Keratinocyte (primary cell): Measurements from ENCODE around the gene IFT172. TPM values are rescaled to one million over a fixed set of nuclear protein-coding genes. Genes with fewer than 3 reads are reported as not detected.
A peak's percentile ranks its signal among the peaks of the same experiment; 100 is the strongest.

Experiments
- DNase-seq: peaks from one replicate; pipeline ENCODE4 v3.0.0-alpha.2; 2011; ENCODE audit warnings: low read depth, missing footprints, low spot score
- FAIRE-seq: peaks from 2 replicates; lab custom pipeline; 2011; peaks lifted over from hg19 to GRCh38; lab: Jason Lieb, UNC
- H2AFZ ChIP-seq: 2 replicates; pipeline ENCODE4 v1.6.0; 2012; ENCODE audit warnings: low read length, control low read depth, inconsistent platforms; ENCODE audit not compliant: control insufficient read depth
- H3K27ac ChIP-seq: 2 replicates; pipeline ENCODE4 v1.5.1; 2011; ENCODE audit warnings: low read length; ENCODE audit not compliant: control insufficient read depth, insufficient read depth
- H3K27me3 ChIP-seq: 3 replicates; pipeline ENCODE4 v1.6.0; 2011; ENCODE audit warnings: low read length; ENCODE audit not compliant: control insufficient read depth, insufficient read depth; ENCODE audit errors: extremely low read depth
- H3K36me3 ChIP-seq, 2 experiments: 2 replicates in 1 of 2; 3 replicates in 1 of 2; pipeline ENCODE4 v1.5.1; 2011; ENCODE audit warnings: low read length in 2 of 2, mild to moderate bottlenecking in 1 of 2; ENCODE audit not compliant: control insufficient read depth in 2 of 2, insufficient read depth in 2 of 2; ENCODE audit errors: extremely low read depth in 1 of 2
- H3K4me1 ChIP-seq: 3 replicates; pipeline ENCODE4 v1.5.1; 2011; ENCODE audit warnings: low read length; ENCODE audit not compliant: control insufficient read depth, insufficient read depth; ENCODE audit errors: extremely low read depth
- H3K4me2 ChIP-seq: 3 replicates; pipeline ENCODE4 v1.6.0; 2011; ENCODE audit warnings: low read depth, low read length; ENCODE audit not compliant: control insufficient read depth, insufficient read depth; ENCODE audit errors: extremely low read depth
- H3K4me3 ChIP-seq, 3 experiments: fragments of 200-600 bp in 1 of 3; sonication (generic) in 1 of 3; 2 replicates in 2 of 3; 3 replicates in 1 of 3; pipeline ENCODE4 v1.5.1; 2011 to 2016; ENCODE audit warnings: low read length in 3 of 3, mild to moderate bottlenecking in 3 of 3, control low read depth in 2 of 3, inconsistent platforms in 1 of 3, low read depth in 1 of 3, mixed read lengths in 1 of 3, mixed run types in 1 of 3, moderate library complexity in 1 of 3; ENCODE audit not compliant: control insufficient read depth in 2 of 3, insufficient read depth in 2 of 3; ENCODE audit errors: extremely low read depth in 1 of 3
- H3K79me2 ChIP-seq: 2 replicates; pipeline ENCODE4 v1.6.0; 2012; ENCODE audit warnings: low read length; ENCODE audit not compliant: control insufficient read depth, insufficient read depth
- H3K9ac ChIP-seq: 3 replicates; pipeline ENCODE4 v1.6.0; 2011; ENCODE audit warnings: low read length; ENCODE audit not compliant: control insufficient read depth, insufficient read depth; ENCODE audit errors: extremely low read depth
- H3K9me1 ChIP-seq: 3 replicates; pipeline ENCODE4 v1.6.0; 2011; ENCODE audit warnings: low read length; ENCODE audit not compliant: control insufficient read depth, insufficient read depth; ENCODE audit errors: extremely low read depth
- H3K9me3 ChIP-seq: 2 replicates; pipeline ENCODE4 v1.5.1; 2012; ENCODE audit warnings: low read depth, low read length; ENCODE audit not compliant: control insufficient read depth
- H4K20me1 ChIP-seq: 3 replicates; pipeline ENCODE4 v1.6.0; 2011; ENCODE audit warnings: low read length; ENCODE audit not compliant: control insufficient read depth, insufficient read depth; ENCODE audit errors: extremely low read depth
- CTCF ChIP-seq, 3 experiments: IDR thresholded peaks in 1 of 3; conservative IDR thresholded peaks in 1 of 3; optimal IDR thresholded peaks in 1 of 3; 2 replicates in 2 of 3; 3 replicates in 1 of 3; pipeline versions ENCODE3 to v1.5.1; 2011; ENCODE audit warnings: low read length in 3 of 3, mild to moderate bottlenecking in 3 of 3, moderate library complexity in 2 of 3, control low read depth in 1 of 3, inconsistent platforms in 1 of 3; ENCODE audit not compliant: insufficient read depth in 2 of 3; ENCODE audit errors: extremely low read depth in 1 of 3
- EZH2 ChIP-seq: IDR thresholded peaks from one replicate; pipeline ENCODE4 v1.6.1; 2012; ENCODE audit warnings: inconsistent platforms, mild to moderate bottlenecking, low read length, moderate library complexity
- dilution Hi-C: fragments of 300-500 bp; cut with MboI; formaldehyde crosslinking; loops from one replicate; pipeline ENCODE4 v1.7.0; 2020; ENCODE audit warnings: low sequenced_read_pairs; ENCODE audit not compliant: extremely low pct_ligation_motif_present
- polyA plus RNA-seq, 5 experiments: library from polyadenylated mRNA; depleted of rRNA in 3 of 5; stranded (reverse) in 3 of 5; stranded (forward) in 1 of 5; unstranded in 1 of 5; fragments of >200 nt; gene quantifications; 1 replicate in 1 of 5; 2 replicates in 3 of 5; 3 replicates in 1 of 5; pipeline versions ENCODE4 v1.2.1 to v1.2.3, GENCODE V29; 2011 to 2012; ENCODE audit warnings: missing spikeins in 2 of 5, low read depth in 1 of 5, low replicate concordance in 1 of 5

The IFT172 gene
- polyA plus RNA-seq, 1 donor (not counting 4 experiments of a cell fraction or from before 2014, with no cell fraction given): 12.7 TPM

GRCh38 chr2:27428978-27429541 is 60.5 kb downstream of the IFT172 start:
- H3K27me3 ChIP-seq: no peaks in the 10 kb centered on the region
- H4K20me1 ChIP-seq: peaks cover 7% of the 10 kb centered on the region
- H3K27ac ChIP-seq: peak overlapping the region; percentile 86
- dilution Hi-C loops: no loop called here
- no peak for DNase-seq
- H3K36me3 ChIP-seq: peaks cover 8 to 9% of the 10 kb centered on the region in 2 experiments
- H3K4me3 ChIP-seq: peak overlapping the region; percentile 95 to 99 (median 97)
- H3K4me1 ChIP-seq: peaks cover 25% of the 10 kb centered on the region
- H3K9me3 ChIP-seq: no peaks in the 10 kb centered on the region
- no peak for FAIRE-seq
- peaks cover 41% of the 10 kb centered on the region for H3K79me2 ChIP-seq
- peak overlapping the region; percentile 96 for H3K4me2 ChIP-seq
- TF ChIP-seq EZH2 (no peak), CTCF (optimal IDR thresholded peaks at IDR 0.05 in 1 of 3, IDR thresholded peaks at IDR 0.05 in 1 of 3, conservative IDR thresholded peaks at IDR 0.05 in 1 of 3; ENCODE audit: extremely low read depth in 1 of 3, insufficient read depth in 2 of 3, low read length in 3 of 3) (no peak)
- peak overlapping the region; percentile 71 for H2AFZ ChIP-seq
- no peaks in the 10 kb centered on the region for H3K9me1 ChIP-seq
- peak overlapping the region; percentile 90 for H3K9ac ChIP-seq

GRCh38 chr2:27428213-27428977 is 61.1 kb downstream of the IFT172 start, which contains the start of gene NRBP1:
Gene NRBP1, plus strand, starts transcription at chr2:27428631. Its CDS starts 4,643 bp downstream, at chr2:27433274.
- dilution Hi-C loops: no loop called here
- H3K4me3 ChIP-seq: peak within 1 kb of the TSS; percentile 95 to 99 (median 97)
- H3K36me3 ChIP-seq: peaks cover 3 to 4% of the 10 kb centered on the region in 2 experiments
- peaks cover 40% of the 10 kb centered on the region for H3K79me2 ChIP-seq
- no peaks in the 10 kb centered on the region for H3K27me3 ChIP-seq
- H4K20me1 ChIP-seq: peaks cover 7% of the 10 kb centered on the region
- H3K4me1 ChIP-seq: peaks cover 25% of the 10 kb centered on the region
- no peaks in the 10 kb centered on the region for H3K9me1 ChIP-seq
- FAIRE-seq (peak; percentile 55), DNase-seq (no peak)
- peak within 1 kb of the TSS; percentile 96 for H3K4me2 ChIP-seq
- H3K9me3 ChIP-seq: no peaks in the 10 kb centered on the region
- H2AFZ ChIP-seq: peak within 1 kb of the TSS; percentile 94
- H3K27ac ChIP-seq: peak within 1 kb of the TSS; percentile 86
- H3K9ac ChIP-seq: peak within 1 kb of the TSS; percentile 90
- TF ChIP-seq EZH2 (no peak), CTCF (optimal IDR thresholded peaks at IDR 0.05 in 1 of 3, IDR thresholded peaks at IDR 0.05 in 1 of 3, conservative IDR thresholded peaks at IDR 0.05 in 1 of 3; ENCODE audit: extremely low read depth in 1 of 3, insufficient read depth in 2 of 3, low read length in 3 of 3) (peak in 1 of 3 experiments; percentile 9)
